ENCODE data around the gene CLPTM1.

The CLPTM1 gene

DNA sequence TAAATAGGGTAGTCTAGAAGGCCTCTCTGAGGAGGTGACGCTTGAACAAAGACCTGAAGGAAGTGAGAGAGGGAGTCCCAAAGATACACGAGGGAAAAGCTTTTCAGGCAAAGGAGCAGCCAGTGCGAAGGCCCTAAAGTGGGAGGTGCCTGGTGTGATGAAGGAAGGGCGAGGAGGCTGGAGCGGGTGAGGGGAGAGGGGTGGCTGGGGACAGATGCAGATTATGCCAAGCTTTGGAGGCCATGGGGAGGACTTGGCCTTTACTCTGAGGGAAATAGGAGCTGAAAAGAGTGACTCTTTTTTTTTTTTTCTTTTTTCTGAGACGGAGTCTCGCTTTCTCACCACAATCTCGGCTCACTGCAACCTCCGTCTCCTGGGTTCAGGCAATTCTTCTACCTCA, 2.9 kb downstream of the CLPTM1 start:
- no peak for TF ChIP-seq CTCF (IDR thresholded peaks at IDR 0.05; ENCODE audit: insufficient read depth, low read length, poor library complexity, severe bottlenecking)
- peak overlapping the region; percentile 74 for H3K4me2 ChIP-seq (ENCODE audit: low read depth, low read length, poor library complexity, severe bottlenecking)
- H3K27ac ChIP-seq (ENCODE audit: low read depth, low read length): peak overlapping the region; percentile 57
- no peaks in the 10 kb centered on the region for H3K9me3 ChIP-seq (ENCODE audit: insufficient read depth, low read length)
- H2AFZ ChIP-seq (ENCODE audit: low read depth, low read length, severe bottlenecking): no peak overlapping the region
- no peaks in the 10 kb centered on the region for H4K20me1 ChIP-seq (ENCODE audit: low read depth, low read length)
- H3K9ac ChIP-seq (ENCODE audit: low read length): peak overlapping the region; percentile 85
- H3K4me3 ChIP-seq (ENCODE audit: insufficient read depth, low read length, poor library complexity, severe bottlenecking): no peak overlapping the region
- peaks cover 7% of the 10 kb centered on the region for H3K36me3 ChIP-seq (ENCODE audit: low read length)
- no peaks in the 10 kb centered on the region for H3K9me2 ChIP-seq (replicated peaks; ENCODE audit: insufficient read depth, low read length)
- H3F3A ChIP-seq (ENCODE audit: insufficient read depth): peaks cover 13% of the 10 kb centered on the region
- H3K79me2 ChIP-seq (ENCODE audit: insufficient read depth, low read length): peaks cover 80% of the 10 kb centered on the region
- no peaks in the 10 kb centered on the region for H3K27me3 ChIP-seq (ENCODE audit: low read length)

DNA sequence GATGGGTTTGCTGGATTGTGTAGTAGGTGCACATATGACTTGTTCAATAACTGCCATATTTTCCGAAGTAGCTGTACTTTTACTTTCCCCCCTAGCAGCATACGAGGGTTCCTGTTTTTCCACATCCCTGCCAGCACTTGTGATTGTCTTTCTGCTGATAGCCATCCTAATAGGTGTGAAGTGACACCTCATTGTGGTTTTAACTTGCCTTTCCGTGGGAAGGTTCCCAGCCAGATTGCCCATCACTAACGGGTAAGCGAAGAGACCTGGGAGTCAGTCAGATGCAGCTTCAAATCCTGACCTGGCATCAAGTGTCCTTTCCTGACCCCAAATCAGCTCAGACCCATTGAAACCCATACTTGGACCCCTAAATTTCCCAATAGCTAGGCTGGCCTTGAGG, 4.5 kb downstream of the CLPTM1 start:
- no peak overlapping the region for H2AFZ ChIP-seq (ENCODE audit: low read depth, low read length, severe bottlenecking)
- H3K9ac ChIP-seq (ENCODE audit: low read length): peak overlapping the region; percentile 43; the same call in 1 of the 2 replicates
- no peaks in the 10 kb centered on the region for H4K20me1 ChIP-seq (ENCODE audit: low read depth, low read length)
- H3K4me3 ChIP-seq (ENCODE audit: insufficient read depth, low read length, poor library complexity, severe bottlenecking): no peak overlapping the region
- H3K36me3 ChIP-seq (ENCODE audit: low read length): peaks cover 9% of the 10 kb centered on the region
- H3K27ac ChIP-seq (ENCODE audit: low read depth, low read length): peak overlapping the region; percentile 88
- no peaks in the 10 kb centered on the region for H3K27me3 ChIP-seq (ENCODE audit: low read length)
- peaks cover 77% of the 10 kb centered on the region for H3K79me2 ChIP-seq (ENCODE audit: insufficient read depth, low read length)
- no peaks in the 10 kb centered on the region for H3K9me3 ChIP-seq (ENCODE audit: insufficient read depth, low read length)
- H3K4me2 ChIP-seq (ENCODE audit: low read depth, low read length, poor library complexity, severe bottlenecking): peak overlapping the region; percentile 53
- no peak for TF ChIP-seq EZH2phosphoT487 (conservative IDR thresholded peaks at IDR 0.05; ENCODE audit: low read length)
- H3K9me2 ChIP-seq (replicated peaks; ENCODE audit: insufficient read depth, low read length): no peaks in the 10 kb centered on the region
- peaks cover 13% of the 10 kb centered on the region for H3F3A ChIP-seq (ENCODE audit: insufficient read depth)

DNA sequence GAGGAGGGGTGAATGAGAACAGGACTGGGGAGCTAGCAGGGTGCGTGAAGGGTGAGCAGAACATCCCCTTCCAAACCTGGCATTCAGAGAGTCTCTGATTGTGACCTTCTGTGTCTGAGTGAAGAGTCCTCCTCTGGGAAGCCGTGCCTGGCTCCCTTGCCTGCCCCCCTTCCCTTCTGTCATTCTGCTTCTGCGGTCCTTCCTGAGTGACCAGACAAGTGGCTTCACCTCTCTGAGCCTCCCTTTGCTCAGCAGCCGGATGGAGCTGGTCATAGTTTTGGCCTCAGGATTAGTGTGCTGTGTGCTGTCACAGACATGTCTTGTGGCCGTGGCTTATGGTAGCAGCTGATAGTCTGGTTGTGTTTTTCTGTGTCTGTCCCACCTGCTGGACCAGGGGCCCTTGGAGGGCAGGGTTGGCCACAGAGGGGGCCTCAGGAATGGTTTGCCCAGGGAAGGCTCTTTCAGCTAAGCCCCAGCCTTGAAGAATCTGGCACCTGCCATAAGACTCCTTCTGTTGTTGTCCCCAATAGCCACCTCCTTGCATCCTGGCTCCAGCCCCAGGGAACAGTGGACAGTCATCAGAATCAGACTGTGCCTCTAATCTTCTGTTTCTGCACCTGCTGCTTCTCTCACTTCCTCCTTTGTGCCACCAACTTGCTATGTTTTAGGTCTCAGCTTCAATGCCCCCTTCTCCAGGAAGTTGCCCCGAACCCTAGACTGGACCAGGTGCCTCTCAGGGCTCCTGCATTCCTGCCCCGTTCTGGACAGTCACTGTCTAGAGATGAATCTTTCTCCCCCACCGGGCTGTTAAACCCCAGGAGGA, 5.9 kb downstream of the CLPTM1 start:
- Histone ChIP-seq H3K4me2 (ENCODE audit: low read depth, low read length, poor library complexity, severe bottlenecking) (peak overlapping the region; percentile 53), H3K9me2 (replicated peaks; ENCODE audit: insufficient read depth, low read length) (no peaks in the 10 kb centered on the region), H4K20me1 (ENCODE audit: low read depth, low read length) (no peaks in the 10 kb centered on the region)

More for the DNA sequence above, 5.9 kb downstream of the CLPTM1 start:
- Histone ChIP-seq H3K36me3 (ENCODE audit: low read length) (peaks cover 15% of the 10 kb centered on the region), H3K27ac (ENCODE audit: low read depth, low read length) (peak overlapping the region; percentile 88), H3K9ac (ENCODE audit: low read length) (peak overlapping the region; percentile 43), H3F3A (ENCODE audit: insufficient read depth) (peaks cover 13% of the 10 kb centered on the region), H3K79me2 (ENCODE audit: insufficient read depth, low read length) (peaks cover 69% of the 10 kb centered on the region), H3K4me3 (ENCODE audit: insufficient read depth, low read length, poor library complexity, severe bottlenecking) (no peak overlapping the region), H3K27me3 (ENCODE audit: low read length) (no peaks in the 10 kb centered on the region), H2AFZ (ENCODE audit: low read depth, low read length, severe bottlenecking) (no peak overlapping the region), H3K9me3 (ENCODE audit: insufficient read depth, low read length) (no peaks in the 10 kb centered on the region)
- TF ChIP-seq CTCF (IDR thresholded peaks at IDR 0.05; ENCODE audit: insufficient read depth, low read length, poor library complexity, severe bottlenecking): no peak
- no peak for TF ChIP-seq EZH2phosphoT487 (conservative IDR thresholded peaks at IDR 0.05; ENCODE audit: low read length)

Measured in SU-DHL-6 (cell line).